ENCODE results near the gene ARID1B.

The ARID1B gene

DNA sequence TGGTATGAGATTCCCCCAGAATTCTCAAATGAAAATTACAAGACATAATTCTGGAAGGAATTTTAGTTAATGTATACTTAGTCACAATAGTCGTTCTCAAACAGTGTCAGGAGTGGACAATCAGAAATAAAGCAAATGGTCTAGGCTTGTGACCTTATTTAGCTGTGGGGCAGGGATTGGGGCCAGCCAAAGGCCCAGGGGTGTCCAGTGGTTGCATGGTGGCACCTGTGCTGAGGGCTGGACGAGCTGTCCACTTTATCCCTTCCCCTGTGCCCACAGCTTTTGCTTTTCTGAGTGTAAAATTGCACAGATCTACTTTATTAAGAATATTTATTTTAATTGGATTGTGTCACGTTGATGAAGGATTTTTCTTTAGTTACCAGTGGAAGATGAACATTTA is 195.0 kb downstream of the ARID1B start:
- no peak overlapping the region for H3K4me3 ChIP-seq (ENCODE audit: low read depth in 1 of 2, low read length in 1 of 2)
- no peaks in the 10 kb centered on the region for H3K9me3 ChIP-seq
- no peaks in the 10 kb centered on the region for H3K36me3 ChIP-seq
- TF ChIP-seq, protein P1, sequence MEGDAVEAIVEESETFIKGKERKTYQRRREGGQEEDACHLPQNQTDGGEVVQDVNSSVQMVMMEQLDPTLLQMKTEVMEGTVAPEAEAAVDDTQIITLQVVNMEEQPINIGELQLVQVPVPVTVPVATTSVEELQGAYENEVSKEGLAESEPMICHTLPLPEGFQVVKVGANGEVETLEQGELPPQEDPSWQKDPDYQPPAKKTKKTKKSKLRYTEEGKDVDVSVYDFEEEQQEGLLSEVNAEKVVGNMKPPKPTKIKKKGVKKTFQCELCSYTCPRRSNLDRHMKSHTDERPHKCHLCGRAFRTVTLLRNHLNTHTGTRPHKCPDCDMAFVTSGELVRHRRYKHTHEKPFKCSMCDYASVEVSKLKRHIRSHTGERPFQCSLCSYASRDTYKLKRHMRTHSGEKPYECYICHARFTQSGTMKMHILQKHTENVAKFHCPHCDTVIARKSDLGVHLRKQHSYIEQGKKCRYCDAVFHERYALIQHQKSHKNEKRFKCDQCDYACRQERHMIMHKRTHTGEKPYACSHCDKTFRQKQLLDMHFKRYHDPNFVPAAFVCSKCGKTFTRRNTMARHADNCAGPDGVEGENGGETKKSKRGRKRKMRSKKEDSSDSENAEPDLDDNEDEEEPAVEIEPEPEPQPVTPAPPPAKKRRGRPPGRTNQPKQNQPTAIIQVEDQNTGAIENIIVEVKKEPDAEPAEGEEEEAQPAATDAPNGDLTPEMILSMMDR (IDR thresholded peaks at IDR 0.05), result no peak
- peaks cover 0 to 20% of the 10 kb centered on the region in 2 experiments for H3K4me1 ChIP-seq (ENCODE audit: control insufficient read depth in 1 of 2, insufficient read depth in 1 of 2, low read depth in 1 of 2, low read length in 1 of 2)
- H3K27me3 ChIP-seq, result no peaks in the 10 kb centered on the region
- H3K27ac ChIP-seq, result no peak overlapping the region

DNA sequence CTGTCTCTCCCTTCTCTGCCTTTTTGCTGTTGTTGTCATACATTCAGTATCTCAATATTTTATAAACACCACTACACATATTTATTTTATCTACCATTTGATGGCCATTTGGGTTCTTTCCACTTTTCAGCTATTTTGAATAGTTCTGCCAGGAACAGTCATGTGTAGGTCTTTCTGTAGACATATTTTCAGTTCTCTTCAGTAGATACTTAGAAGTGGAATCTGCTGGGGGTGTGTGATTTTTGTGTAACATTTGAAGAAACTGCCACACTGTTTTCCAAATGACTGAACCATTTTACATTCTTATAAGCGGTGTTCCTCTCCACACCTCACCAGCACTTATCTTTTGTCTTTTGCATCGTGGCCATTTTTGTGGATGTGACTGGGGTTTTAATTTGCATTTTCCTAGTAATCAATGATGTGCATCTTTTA is 197.7 kb downstream of the ARID1B start:
- H3K9me3 ChIP-seq, result no peaks in the 10 kb centered on the region
- no peaks in the 10 kb centered on the region for H3K36me3 ChIP-seq
- TF ChIP-seq, protein P1 (IDR thresholded peaks at IDR 0.05), result no peak
- H3K27me3 ChIP-seq, result no peaks in the 10 kb centered on the region
- peaks cover 0 to 20% of the 10 kb centered on the region in 2 experiments for H3K4me1 ChIP-seq (ENCODE audit: control insufficient read depth in 1 of 2, insufficient read depth in 1 of 2, low read depth in 1 of 2, low read length in 1 of 2)
- H3K4me3 ChIP-seq (ENCODE audit: low read depth in 1 of 2, low read length in 1 of 2), result no peak overlapping the region
- no peak overlapping the region for H3K27ac ChIP-seq

DNA sequence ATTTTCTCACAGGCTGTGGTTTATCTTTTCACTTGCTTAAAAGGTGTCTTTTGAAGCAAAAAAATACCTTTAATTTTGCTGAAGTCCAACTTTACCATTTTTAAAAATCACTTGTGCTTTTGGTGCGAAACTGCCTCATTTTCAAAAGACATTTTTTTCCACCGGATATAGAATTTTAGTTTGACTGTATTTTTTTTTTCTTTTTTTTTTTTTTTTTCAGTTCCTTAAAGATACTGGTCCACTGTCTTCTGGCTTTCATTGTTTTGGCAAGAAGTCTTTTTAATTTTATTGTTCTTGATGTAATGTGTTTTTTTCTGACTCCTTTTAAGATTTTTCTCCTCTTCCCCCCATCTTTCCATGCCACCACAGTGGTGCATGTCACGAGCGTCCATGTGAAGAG is 198.2 kb downstream of the ARID1B start:
- Histone ChIP-seq H3K4me1 (ENCODE audit: control insufficient read depth in 1 of 2, insufficient read depth in 1 of 2, low read depth in 1 of 2, low read length in 1 of 2) (peaks cover 0 to 20% of the 10 kb centered on the region in 2 experiments), H3K27ac (no peak overlapping the region), H3K36me3 (no peaks in the 10 kb centered on the region), H3K4me3 (ENCODE audit: low read depth in 1 of 2, low read length in 1 of 2) (no peak overlapping the region), H3K27me3 (no peaks in the 10 kb centered on the region), H3K9me3 (no peaks in the 10 kb centered on the region)
- TF ChIP-seq, protein P1 (IDR thresholded peaks at IDR 0.05), result no peak

DNA sequence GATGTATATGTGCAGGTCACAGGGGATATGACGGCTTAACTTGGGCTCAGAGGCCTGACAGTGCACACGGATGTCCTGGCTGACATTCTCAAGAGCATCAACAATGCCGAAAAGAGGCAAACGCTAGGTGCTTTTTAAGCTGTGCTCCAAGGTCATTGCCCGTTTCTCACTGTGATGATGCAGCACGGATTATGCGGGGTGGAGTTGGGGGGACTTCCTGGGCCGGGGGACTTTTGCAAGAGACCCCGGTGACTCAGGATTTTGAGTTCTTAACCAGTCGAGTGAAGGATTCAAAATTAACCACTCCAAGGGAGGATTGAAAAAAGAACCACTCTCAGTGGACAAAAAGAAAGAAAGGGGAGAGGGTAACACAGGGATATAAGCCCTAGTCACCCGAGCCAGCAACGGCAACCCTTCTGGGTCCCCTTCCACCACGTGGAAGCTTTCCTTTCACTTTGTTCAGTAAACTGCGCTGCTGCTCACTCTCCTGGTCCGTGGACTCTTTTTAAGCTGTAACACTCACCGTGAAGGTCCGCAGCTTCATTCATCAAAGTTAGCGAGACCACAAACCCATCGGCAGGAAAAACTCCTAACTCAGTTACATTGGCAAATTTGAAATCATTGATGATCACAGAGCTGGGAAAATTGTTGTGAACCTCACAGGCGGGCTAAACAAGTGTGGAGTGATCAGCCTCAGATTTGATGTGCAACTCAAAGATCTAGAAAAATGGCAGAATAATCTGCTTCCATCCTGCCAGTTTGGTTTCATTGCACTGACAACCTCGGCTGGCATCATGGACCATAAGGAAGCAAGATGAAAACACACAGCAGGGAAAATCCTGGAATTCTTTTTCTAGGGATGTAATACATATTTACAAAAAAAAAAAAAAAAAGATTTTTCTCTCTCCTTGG is 199.3 kb downstream of the ARID1B start:
- Histone ChIP-seq H3K36me3 (no peaks in the 10 kb centered on the region), H3K27me3 (no peaks in the 10 kb centered on the region), H3K9me3 (no peaks in the 10 kb centered on the region), H3K4me3 (ENCODE audit: low read depth in 1 of 2, low read length in 1 of 2) (no peak overlapping the region), H3K4me1 (ENCODE audit: control insufficient read depth in 1 of 2, insufficient read depth in 1 of 2, low read depth in 1 of 2, low read length in 1 of 2) (peaks cover 0 to 10% of the 10 kb centered on the region in 2 experiments), H3K27ac (no peak overlapping the region)
- TF ChIP-seq, protein P1 (IDR thresholded peaks at IDR 0.05), result no peak

DNA sequence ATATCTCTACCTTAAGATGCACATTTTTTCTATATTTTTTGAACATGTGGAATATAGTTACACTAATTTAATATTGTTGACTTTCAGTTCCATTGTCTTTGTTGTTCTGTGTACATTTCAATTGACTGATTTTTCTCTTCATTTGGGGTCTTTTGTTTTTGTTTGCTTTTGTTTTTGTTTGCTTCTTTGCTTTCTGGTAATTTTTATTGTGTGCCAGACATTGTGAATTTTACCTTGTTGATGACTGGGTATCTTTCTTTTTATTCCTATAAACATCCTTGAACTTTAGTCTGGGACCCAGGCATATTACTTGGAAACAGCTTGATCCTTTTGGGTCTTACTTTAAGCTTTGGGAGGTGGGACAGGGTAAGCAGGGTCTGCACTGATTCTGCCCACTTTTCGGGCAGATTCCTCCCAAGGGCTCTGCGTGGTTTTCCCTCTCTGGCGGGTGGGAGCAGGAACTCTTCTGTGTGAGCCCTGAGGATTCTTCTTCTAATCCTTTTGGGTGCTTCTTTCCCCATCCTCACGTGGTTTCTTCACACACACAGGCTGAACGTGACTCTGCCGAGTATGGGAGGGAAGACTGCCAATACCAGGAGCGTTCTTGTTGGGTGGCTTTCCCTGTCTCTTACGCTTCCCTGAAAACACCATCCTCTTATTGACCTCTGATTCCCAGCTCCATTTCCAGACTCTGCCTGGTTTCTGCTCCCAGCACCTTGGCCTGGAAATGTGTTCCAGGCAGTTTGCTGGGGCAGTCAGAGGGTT is 200.5 kb downstream of the ARID1B start:
- H3K36me3 ChIP-seq, result no peaks in the 10 kb centered on the region
- TF ChIP-seq, protein P1 (IDR thresholded peaks at IDR 0.05), result no peak
- H3K4me1 ChIP-seq (ENCODE audit: control insufficient read depth in 1 of 2, insufficient read depth in 1 of 2, low read depth in 1 of 2, low read length in 1 of 2), result peaks cover 0 to 8% of the 10 kb centered on the region in 2 experiments
- no peaks in the 10 kb centered on the region for H3K27me3 ChIP-seq
- H3K4me3 ChIP-seq (ENCODE audit: low read depth in 1 of 2, low read length in 1 of 2), result no peak overlapping the region
- no peaks in the 10 kb centered on the region for H3K9me3 ChIP-seq
- H3K27ac ChIP-seq, result no peak overlapping the region

Measured in neutrophil (primary cell).